Suppressor macrophage treated with lipopolysaccharide for 4 hours (primary cell): ENCODE measurements around the gene INSM1.
A peak's percentile ranks its signal among the peaks of the same experiment; 100 is the strongest.

ENCODE experiments used
- DNase-seq: peaks from one replicate; pipeline ENCODE4 v3.0.0-alpha.2; 2020

INSM1 gene

GRCh38 chr20:20395087-20395486, 27.2 kb downstream of the INSM1 start:
- no peak for DNase-seq

GRCh38 chr20:20395903-20396568, 28.1 kb downstream of the INSM1 start:
- DNase-seq: no peak

DNA sequence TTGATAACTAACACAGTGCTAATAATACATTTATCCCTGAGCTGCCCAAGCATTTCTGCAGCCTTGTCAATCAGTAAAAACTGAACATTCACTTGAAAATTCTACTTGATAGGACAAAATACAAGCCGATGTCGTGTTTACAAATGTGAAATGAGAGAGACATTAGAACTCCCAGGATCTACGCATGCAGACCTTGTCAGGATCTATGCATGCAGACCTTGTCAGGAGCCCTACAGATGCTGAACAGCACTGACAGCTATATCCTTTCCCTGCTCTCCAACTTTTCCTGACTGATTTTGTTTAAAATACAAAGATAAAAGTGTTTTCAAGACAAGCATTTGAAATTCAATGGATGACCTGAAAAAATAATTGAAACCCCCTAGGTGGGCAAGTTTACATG, 28.9 kb downstream of the INSM1 start:
- DNase-seq: no peak

GRCh38 chr20:20398123-20398522, 30.2 kb downstream of the INSM1 start:
- no peak for DNase-seq

DNA sequence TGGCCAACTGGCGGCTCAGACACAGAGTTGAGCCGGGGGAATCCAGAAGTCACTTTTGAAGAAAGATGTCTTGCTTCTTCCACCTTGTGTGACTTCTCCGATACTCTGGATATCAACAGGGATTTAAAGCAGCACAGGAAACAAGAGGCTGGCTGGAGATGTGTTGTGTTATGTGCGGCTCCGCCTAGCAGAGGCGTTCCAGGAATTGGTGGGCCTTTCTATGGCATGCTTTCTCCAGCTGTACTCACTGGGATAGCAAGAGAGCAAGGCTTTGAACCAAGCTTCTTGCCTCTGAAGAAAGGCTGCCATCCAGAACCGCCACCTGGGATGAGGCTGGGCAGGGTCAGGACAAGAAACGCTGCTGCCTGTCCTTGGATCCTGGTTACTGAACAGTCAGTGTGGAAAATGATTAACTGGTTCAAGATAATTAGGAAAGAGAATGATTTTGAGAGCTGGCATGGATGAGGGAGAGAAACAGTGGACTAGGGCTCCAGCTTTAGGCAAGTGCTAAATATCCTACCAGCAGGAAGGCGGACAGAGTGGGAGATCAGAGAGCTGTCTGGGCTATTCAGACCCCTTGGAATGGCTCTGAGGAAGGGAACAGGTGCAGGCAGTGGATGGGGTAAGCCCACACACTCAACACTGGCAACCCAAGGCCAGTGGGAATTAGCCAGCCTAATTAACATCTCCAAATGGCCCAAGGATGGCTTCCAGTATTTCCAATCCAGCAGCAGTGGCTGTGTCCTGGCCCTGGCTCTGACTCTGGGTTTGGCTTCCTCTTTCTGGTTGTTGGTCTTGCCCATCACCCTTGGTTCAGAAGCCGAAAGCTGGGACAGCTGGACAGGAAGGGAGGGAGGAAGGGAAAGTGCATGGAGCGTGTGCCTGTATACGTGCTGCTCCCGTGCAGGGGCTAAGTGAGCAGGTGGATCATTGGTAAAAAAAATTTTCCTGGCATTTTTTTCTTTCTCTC, 31.9 kb downstream of the INSM1 start:
- DNase-seq: peak; percentile 51

- no peak for DNase-seq
Observed at GRCh38 chr20:20401991-20402390, 34.1 kb downstream of the INSM1 start.

GRCh38 chr20:20404633-20405032, 36.7 kb downstream of the INSM1 start:
- peak; percentile 16 for DNase-seq

GRCh38 chr20:20405623-20406022, 37.7 kb downstream of the INSM1 start:
- no peak for DNase-seq

- DNase-seq: no peak
Observed at GRCh38 chr20:20406306-20406705, 38.4 kb downstream of the INSM1 start.

- peak; percentile 51 for DNase-seq
Observed at GRCh38 chr20:20407891-20408805, 40.2 kb downstream of the INSM1 start.

- DNase-seq: no peak
Observed at GRCh38 chr20:20409331-20409730, 41.4 kb downstream of the INSM1 start.

- DNase-seq: no peak
Observed at GRCh38 chr20:20410678-20411077, 42.8 kb downstream of the INSM1 start.

DNA sequence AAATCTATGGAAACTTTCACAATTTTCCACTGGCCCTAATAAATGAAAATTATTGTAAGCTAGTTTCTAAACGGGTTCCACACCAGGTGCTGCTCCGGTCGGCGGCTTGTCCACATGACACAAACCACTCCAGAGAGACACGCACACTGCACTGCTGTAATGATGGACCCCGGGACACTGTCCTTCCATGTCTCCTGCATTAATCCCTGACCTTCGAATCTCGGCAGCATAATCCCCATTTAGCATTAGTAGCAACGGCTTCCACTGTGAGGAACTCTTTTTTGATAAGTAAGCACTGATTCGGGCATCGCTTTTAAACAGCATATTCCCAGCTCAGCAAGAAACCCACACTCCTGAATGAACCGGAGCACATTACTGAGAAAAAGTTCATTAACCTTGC, 43.5 kb downstream of the INSM1 start:
- DNase-seq: no peak

DNA sequence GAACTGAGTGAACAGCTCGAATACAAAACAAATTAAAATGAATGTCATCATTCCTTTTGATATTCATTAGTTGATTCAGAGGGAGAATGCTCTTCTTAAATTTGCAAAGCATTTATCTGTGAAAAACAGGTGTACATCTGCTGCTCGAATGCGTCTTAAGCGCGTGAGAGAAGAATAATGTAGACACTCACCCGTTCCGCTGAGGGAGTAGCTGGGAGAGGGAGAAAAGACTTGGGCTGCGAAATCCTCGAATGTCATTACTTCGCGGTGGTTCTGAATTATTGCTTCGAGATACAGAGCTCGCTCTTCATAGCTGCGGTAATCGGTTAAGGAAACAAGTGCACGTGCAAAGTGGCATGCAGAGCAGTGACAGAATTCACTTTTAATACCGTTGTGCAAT, 43.9 kb downstream of the INSM1 start:
- no peak for DNase-seq

DNA sequence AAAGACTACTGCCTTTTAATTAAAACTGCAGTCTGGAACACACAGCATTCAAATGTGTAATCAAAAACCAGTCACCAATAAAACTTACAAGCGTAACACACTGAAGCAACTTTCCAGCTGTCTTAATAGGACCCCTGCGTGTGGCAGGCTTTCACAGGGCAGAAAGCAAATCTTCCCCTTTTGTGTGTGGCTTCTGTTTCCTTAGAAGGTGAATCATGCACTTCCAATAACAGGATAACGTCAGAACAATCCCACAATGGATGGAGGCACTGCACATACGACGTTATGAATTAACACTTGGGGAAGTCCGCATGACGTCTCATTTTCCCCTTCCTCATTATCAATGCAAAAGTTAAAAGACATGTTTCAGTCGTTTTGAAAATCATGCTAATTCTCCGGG, 44.8 kb downstream of the INSM1 start:
- peak; percentile 91 for DNase-seq

DNA sequence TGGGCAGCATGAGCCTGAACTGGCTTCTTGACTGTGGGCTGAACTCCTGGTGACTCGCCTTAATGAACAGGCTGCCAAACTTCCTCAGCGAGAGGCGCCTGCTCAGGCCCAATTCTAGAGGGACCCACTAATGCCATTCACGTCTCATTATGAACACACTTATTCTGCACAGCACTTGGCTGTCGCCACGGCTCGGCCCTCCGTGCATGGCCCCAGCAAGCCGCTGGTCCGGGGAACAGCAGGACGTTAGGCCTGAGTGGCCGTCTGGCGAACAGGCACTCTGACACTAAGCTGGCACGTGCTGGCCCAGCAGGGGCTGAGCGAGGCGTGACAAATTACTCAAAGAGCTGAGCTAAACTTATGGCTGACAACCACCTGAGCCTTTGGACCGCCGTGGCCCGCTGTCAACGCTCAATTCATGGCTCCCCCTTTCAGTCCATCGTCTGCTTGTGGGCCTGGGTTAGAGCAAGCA, 45.9 kb downstream of the INSM1 start:
- no peak for DNase-seq

GRCh38 chr20:20414640-20415220, 46.8 kb downstream of the INSM1 start:
- no peak for DNase-seq

GRCh38 chr20:20415321-20415720, 47.4 kb downstream of the INSM1 start:
- DNase-seq: peak; percentile 62

DNA sequence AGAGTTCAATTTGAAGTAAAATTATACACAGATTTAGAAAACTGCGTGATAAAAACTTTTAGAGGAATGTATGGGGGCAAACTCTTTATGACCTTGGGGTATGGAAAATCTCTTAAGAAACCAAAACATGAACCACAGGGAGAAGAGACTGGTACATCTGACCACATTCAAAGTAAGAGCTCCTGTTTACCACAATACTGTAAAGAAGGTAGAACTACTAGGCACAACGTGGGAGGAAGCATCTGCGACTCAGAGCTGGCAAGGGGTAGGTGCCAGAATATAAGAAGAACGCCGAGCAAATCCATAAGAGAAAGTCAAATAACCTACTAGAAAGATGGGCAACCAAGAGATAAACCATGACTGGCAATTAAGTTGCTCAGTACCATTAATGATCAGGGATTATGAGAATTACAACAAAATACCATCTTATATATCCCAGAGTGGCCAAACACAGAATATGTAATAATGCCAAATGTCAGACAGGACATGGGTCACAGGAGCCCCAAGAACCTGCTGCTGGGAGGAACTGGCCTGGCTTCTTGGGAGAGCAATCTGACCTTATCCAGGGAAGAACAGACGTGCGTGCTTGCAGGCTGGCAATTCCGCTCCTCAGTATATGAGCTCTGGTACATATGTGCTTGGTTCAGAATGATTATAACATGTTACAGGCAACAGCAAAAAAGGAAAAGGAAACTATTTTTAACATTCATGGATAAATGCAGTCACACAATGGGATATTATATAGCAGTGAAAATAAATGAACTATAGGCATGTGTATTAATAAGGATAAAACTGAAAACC, 50.2 kb downstream of the INSM1 start:
- no peak for DNase-seq
